GM19240 (cell line): ENCODE results near the gene SOCS3.

Source experiments
- DNase-seq: peaks from one replicate; pipeline ENCODE4 v3.0.0; 2011; ENCODE audit warnings: low spot score; ENCODE audit not compliant: insufficient read length

The SOCS3 gene

GRCh38 chr17:78359997-78360370 is at the start of gene SOCS3:
Gene SOCS3 (minus strand): TSS chr17:78360077. CDS start chr17:78359095, 982 bp downstream.
- DNase-seq: peak; percentile 62

GRCh38 chr17:78409191-78409928 is 49.5 kb upstream of the SOCS3 start:
- no peak for DNase-seq

GRCh38 chr17:78408476-78409050 is 48.7 kb upstream of the SOCS3 start:
- no peak for DNase-seq

GRCh38 chr17:78407387-78408000 is 47.6 kb upstream of the SOCS3 start:
- no peak for DNase-seq

- no peak for DNase-seq
These were observed 47.0 kb upstream of the SOCS3 start for GRCh38 chr17:78406920-78407319.

GRCh38 chr17:78406396-78406795 is 46.5 kb upstream of the SOCS3 start:
- DNase-seq: no peak

- DNase-seq: no peak
These were observed 43.9 kb upstream of the SOCS3 start for GRCh38 chr17:78403822-78404221.

GRCh38 chr17:78401891-78402290 is 42.0 kb upstream of the SOCS3 start:
- DNase-seq: no peak

- DNase-seq: no peak
These were observed 41.4 kb upstream of the SOCS3 start for GRCh38 chr17:78401246-78401645.

- no peak for DNase-seq
These were observed 40.8 kb upstream of the SOCS3 start for GRCh38 chr17:78400581-78401240.

GRCh38 chr17:78399693-78400144 is 39.8 kb upstream of the SOCS3 start:
- no peak for DNase-seq

- no peak for DNase-seq
These were observed 39.3 kb upstream of the SOCS3 start for GRCh38 chr17:78399028-78399692.

- DNase-seq: no peak
These were observed 38.5 kb upstream of the SOCS3 start for GRCh38 chr17:78398390-78398789.

- DNase-seq: no peak
These were observed 37.8 kb upstream of the SOCS3 start for GRCh38 chr17:78397681-78398101.

GRCh38 chr17:78396441-78397337 is 36.8 kb upstream of the SOCS3 start:
- DNase-seq: no peak

- DNase-seq: no peak
These were observed 35.3 kb upstream of the SOCS3 start for GRCh38 chr17:78395155-78395554.

GRCh38 chr17:78394209-78394608 is 34.3 kb upstream of the SOCS3 start:
- DNase-seq: no peak

- no peak for DNase-seq
These were observed 33.7 kb upstream of the SOCS3 start for GRCh38 chr17:78393575-78393974.

- DNase-seq: no peak
These were observed 32.4 kb upstream of the SOCS3 start for GRCh38 chr17:78392295-78392694.

GRCh38 chr17:78391843-78392242 is 32.0 kb upstream of the SOCS3 start:
- no peak for DNase-seq

- no peak for DNase-seq
These were observed 31.2 kb upstream of the SOCS3 start for GRCh38 chr17:78391051-78391431.
